HG02973 (cell line): ENCODE results near the gene C11orf16.
"Not testable (repeated sequence)": the region's sequence is repeated elsewhere in the genome, so short reads cannot be mapped to it uniquely, and the experiment has no call there.

Experiments used
- ATAC-seq: cut with Tn5 transposase; IDR thresholded peaks from one replicate; pipeline ENCODE4 v1.9.1; 2021; ENCODE audit warnings: moderate library complexity; ENCODE audit not compliant: unreplicated experiment

Gene C11orf16

GRCh38 chr11:8899119-8899753 is 33.5 kb downstream of the C11orf16 start:
- no peak for ATAC-seq

GRCh38 chr11:8891185-8891584 is 41.6 kb downstream of the C11orf16 start:
- not testable (repeated sequence) for ATAC-seq

- no peak for ATAC-seq
Observed at GRCh38 chr11:8886322-8886721, 46.4 kb downstream of the C11orf16 start.

GRCh38 chr11:8881585-8881984 is 51.2 kb downstream of the C11orf16 start:
- ATAC-seq, result not testable (repeated sequence)

- ATAC-seq, result no peak
Observed at GRCh38 chr11:8878771-8879170, 54.0 kb downstream of the C11orf16 start.

- no peak for ATAC-seq
Observed at GRCh38 chr11:8873741-8874405, 58.9 kb downstream of the C11orf16 start.

- no peak for ATAC-seq
Observed at GRCh38 chr11:8871962-8872361, 60.8 kb downstream of the C11orf16 start.

GRCh38 chr11:8871171-8871775 is 61.5 kb downstream of the C11orf16 start:
- ATAC-seq, result no peak

GRCh38 chr11:8870411-8871170 is 62.2 kb downstream of the C11orf16 start:
- ATAC-seq, result no peak
